Mesodermal cell (in vitro differentiated cells): Measurements from ENCODE around the gene MKNK2.

Source experiments
- H3K27ac ChIP-seq: 2 replicates; pipeline ENCODE4 v1.7.0; 2013; ENCODE audit warnings: mild to moderate bottlenecking, low read depth, low read length, moderate library complexity; ENCODE audit not compliant: severe bottlenecking
- H3K36me3 ChIP-seq: 2 replicates; pipeline ENCODE4 v1.7.1; 2013; ENCODE audit warnings: mild to moderate bottlenecking, low read length, moderate library complexity; ENCODE audit not compliant: control insufficient read depth, insufficient read depth
- H3K4me1 ChIP-seq: one replicate; pipeline ENCODE4 v1.7.1; 2013; ENCODE audit warnings: mild to moderate bottlenecking, low read length; ENCODE audit not compliant: insufficient read depth, control insufficient read depth, poor library complexity, severe bottlenecking
- H3K4me3 ChIP-seq: 2 replicates; pipeline ENCODE4 v1.7.0; 2013; ENCODE audit warnings: low read length, control low read depth, mild to moderate bottlenecking; ENCODE audit not compliant: insufficient read depth, poor library complexity, severe bottlenecking; ENCODE audit errors: extremely low read depth
- H3K9me3 ChIP-seq: 2 replicates; pipeline ENCODE4 v1.7.1; 2013; ENCODE audit warnings: mild to moderate bottlenecking, low read length, moderate library complexity; ENCODE audit not compliant: control insufficient read depth
- WGBS, 2 experiments: methylation state at CpG; one replicate each; pipeline ENCODE4 v1.1.5; 2013; ENCODE audit warnings: missing lambda C conversion rate in 2 of 2; ENCODE audit not compliant: insufficient coverage in 2 of 2; 5-methylcytosine and 5-hydroxymethylcytosine counted together

MKNK2 gene

GRCh38 chr19:2046046-2046907, 4.8 kb downstream of the MKNK2 start:
- H3K9me3 ChIP-seq = no peaks in the 10 kb centered on the region
- peaks cover 50% of the 10 kb centered on the region for H3K36me3 ChIP-seq
- H3K27ac ChIP-seq = no peak overlapping the region
- no peak overlapping the region for H3K4me3 ChIP-seq
- 94 to 96% methylated on average over 34 to 43 of the region's 50 CpGs for WGBS, 2 experiments
- peaks cover 31% of the 10 kb centered on the region for H3K4me1 ChIP-seq

GRCh38 chr19:2045501-2046045, 5.5 kb downstream of the MKNK2 start:
- no peaks in the 10 kb centered on the region for H3K9me3 ChIP-seq
- H3K4me3 ChIP-seq = no peak overlapping the region
- WGBS, 2 experiments = 97% methylated on average over 14 of the region's 14 CpGs
- peaks cover 57% of the 10 kb centered on the region for H3K36me3 ChIP-seq
- H3K4me1 ChIP-seq = peaks cover 31% of the 10 kb centered on the region
- H3K27ac ChIP-seq = no peak overlapping the region

GRCh38 chr19:2044709-2045500, 6.1 kb downstream of the MKNK2 start:
- peaks cover 63% of the 10 kb centered on the region for H3K36me3 ChIP-seq
- WGBS, 2 experiments = 93 to 94% methylated on average over 14 to 18 of the region's 18 CpGs
- no peak overlapping the region for H3K27ac ChIP-seq
- H3K4me1 ChIP-seq = peaks cover 31% of the 10 kb centered on the region
- H3K4me3 ChIP-seq = no peak overlapping the region
- no peaks in the 10 kb centered on the region for H3K9me3 ChIP-seq

- WGBS, 2 experiments = 97 to 98% methylated on average over 9 of the region's 11 CpGs
- Histone ChIP-seq H3K27ac (no peak overlapping the region), H3K4me3 (no peak overlapping the region), H3K4me1 (peaks cover 31% of the 10 kb centered on the region), H3K9me3 (no peaks in the 10 kb centered on the region), H3K36me3 (peaks cover 69% of the 10 kb centered on the region)
Measured at GRCh38 chr19:2043961-2044708, 6.9 kb downstream of the MKNK2 start.

GRCh38 chr19:2043251-2043641, 7.8 kb downstream of the MKNK2 start:
- no peak overlapping the region for H3K27ac ChIP-seq
- peaks cover 68% of the 10 kb centered on the region for H3K36me3 ChIP-seq
- 95 to 96% methylated on average over 9 of the region's 9 CpGs for WGBS, 2 experiments
- peaks cover 29% of the 10 kb centered on the region for H3K4me1 ChIP-seq
- H3K4me3 ChIP-seq = no peak overlapping the region
- no peaks in the 10 kb centered on the region for H3K9me3 ChIP-seq

- H3K4me1 ChIP-seq = peaks cover 26% of the 10 kb centered on the region
- peaks cover 64% of the 10 kb centered on the region for H3K36me3 ChIP-seq
- 68 to 69% methylated on average over 25 of the region's 29 CpGs for WGBS, 2 experiments
- no peaks in the 10 kb centered on the region for H3K9me3 ChIP-seq
- H3K27ac ChIP-seq = peak overlapping the region; percentile 16
- peak overlapping the region; percentile 5 for H3K4me3 ChIP-seq
Measured at GRCh38 chr19:2042485-2043250, 8.4 kb downstream of the MKNK2 start.

GRCh38 chr19:2041683-2042484, 9.2 kb downstream of the MKNK2 start:
- Histone ChIP-seq H3K9me3 (no peaks in the 10 kb centered on the region), H3K4me1 (peaks cover 19% of the 10 kb centered on the region), H3K27ac (peak overlapping the region; percentile 16), H3K36me3 (peaks cover 56% of the 10 kb centered on the region), H3K4me3 (no peak overlapping the region)
- WGBS, 2 experiments = 34 to 37% methylated on average over 61 to 67 of the region's 77 CpGs

- Histone ChIP-seq H3K36me3 (peaks cover 51% of the 10 kb centered on the region), H3K27ac (no peak overlapping the region), H3K9me3 (no peaks in the 10 kb centered on the region), H3K4me3 (no peak overlapping the region), H3K4me1 (peaks cover 19% of the 10 kb centered on the region)
- 94 to 96% methylated on average over 5 of the region's 6 CpGs for WGBS, 2 experiments
Measured at GRCh38 chr19:2041433-2041682, 9.7 kb downstream of the MKNK2 start.

- 93 to 99% methylated on average over 22 to 28 of the region's 28 CpGs for WGBS, 2 experiments
- Histone ChIP-seq H3K36me3 (peaks cover 46% of the 10 kb centered on the region), H3K9me3 (peaks cover 1% of the 10 kb centered on the region), H3K4me3 (no peak overlapping the region), H3K27ac (no peak overlapping the region), H3K4me1 (peaks cover 19% of the 10 kb centered on the region)
Measured at GRCh38 chr19:2040647-2041432, 10.2 kb downstream of the MKNK2 start.
